IMR-90 (cell line): ENCODE data around the gene SLC24A3. TPM values are rescaled to one million over a fixed set of nuclear protein-coding genes. Genes with fewer than 3 reads are reported as not detected.

Experiments used
- ATAC-seq: fragments of 200-7000 bp; cut with Tn5 transposase; 2 replicates; pipeline ENCODE4 v1.9.1; 2020; ENCODE audit warnings: low read depth, mild to moderate bottlenecking, moderate library complexity
- BruUV-seq: library from RNA; stranded (reverse); fragments of 400-500 nt; replicated peaks from 2 replicates; lab custom pipeline; 2021; lab: Mats Ljungman, UMichigan
- CTCF ChIA-PET: fragments of 300-600 bp; formaldehyde crosslinking; extraction: SDS; loops from one replicate; lab custom pipeline; 2021; ENCODE audit warnings: antibody characterized with exemption; lab: Yijun Ruan, JAX
- POLR2A ChIA-PET: fragments of 300-600 bp; sonication (Branson Sonifier 250); formaldehyde crosslinking; loops from one replicate; lab custom pipeline; 2022; ENCODE audit warnings: antibody characterized with exemption; ENCODE audit not compliant: unreplicated experiment; lab: Charles Lee
- DNase-seq: peaks from one replicate; pipeline ENCODE4 v3.0.0; 2013
- H2AFZ ChIP-seq: replicated peaks from 2 replicates; pipeline ENCODE3; 2013; ENCODE audit warnings: low read length, mild to moderate bottlenecking; ENCODE audit not compliant: poor library complexity
- H2AK5ac ChIP-seq: 2 replicates; pipeline ENCODE4 v1.6.1; 2013; ENCODE audit warnings: low read depth, low read length, inconsistent platforms
- H2AK9ac ChIP-seq: replicated peaks from 2 replicates; pipeline ENCODE3; 2013; ENCODE audit warnings: mild to moderate bottlenecking, low read depth, low read length, moderate library complexity; ENCODE audit not compliant: poor library complexity
- H2BK120ac ChIP-seq: 2 replicates; pipeline ENCODE4 v1.6.1; 2013; ENCODE audit warnings: low read depth, low read length, inconsistent platforms
- H2BK15ac ChIP-seq: 3 replicates; pipeline ENCODE4 v1.6.1; 2013; ENCODE audit warnings: low read depth, low read length, inconsistent platforms
- H2BK20ac ChIP-seq: 2 replicates; pipeline ENCODE4 v1.6.1; 2013; ENCODE audit warnings: low read depth, mild to moderate bottlenecking, inconsistent platforms, low read length, moderate library complexity
- H2BK5ac ChIP-seq: 2 replicates; pipeline ENCODE4 v1.6.1; 2013; ENCODE audit warnings: mild to moderate bottlenecking, low read depth, low read length, inconsistent platforms; ENCODE audit not compliant: poor library complexity, severe bottlenecking
- H3K14ac ChIP-seq: replicated peaks from 2 replicates; pipeline ENCODE4 v1.6.1; 2013; ENCODE audit warnings: low read depth, low read length, inconsistent platforms
- H3K18ac ChIP-seq: 2 replicates; pipeline ENCODE4 v1.6.1; 2013; ENCODE audit warnings: low read depth, low read length, control low read depth
- H3K23ac ChIP-seq: 2 replicates; pipeline ENCODE4 v1.6.1; 2013; ENCODE audit warnings: low read depth, low read length, inconsistent platforms
- H3K27ac ChIP-seq: 2 replicates; pipeline ENCODE4 v1.5.1; 2013; ENCODE audit warnings: mild to moderate bottlenecking, control low read depth, low read length; ENCODE audit not compliant: insufficient read depth
- H3K27me3 ChIP-seq: 2 replicates; pipeline ENCODE4 v1.6.1; 2013; ENCODE audit warnings: low read length; ENCODE audit not compliant: control insufficient read depth, insufficient read depth
- H3K36me3 ChIP-seq: 2 replicates; pipeline ENCODE4 v1.6.1; 2013; ENCODE audit warnings: low read length, mixed read lengths; ENCODE audit not compliant: control insufficient read depth, insufficient read depth
- H3K4ac ChIP-seq: 2 replicates; pipeline ENCODE4 v1.6.1; 2013; ENCODE audit warnings: low read depth, low read length, inconsistent platforms
- H3K4me1 ChIP-seq: 2 replicates; pipeline ENCODE4 v1.6.1; 2013; ENCODE audit warnings: low read length, mixed read lengths; ENCODE audit not compliant: control insufficient read depth, insufficient read depth
- H3K4me2 ChIP-seq: 2 replicates; pipeline ENCODE4 v1.6.1; 2013; ENCODE audit warnings: low read depth, mild to moderate bottlenecking, control low read depth, low read length, moderate library complexity
- H3K4me3 ChIP-seq: 2 replicates; pipeline ENCODE4 v1.5.1; 2013; ENCODE audit warnings: low read depth, mild to moderate bottlenecking, control low read depth, low read length, moderate library complexity; ENCODE audit not compliant: insufficient read depth
- H3K56ac ChIP-seq: 2 replicates; pipeline ENCODE4 v1.6.1; 2013; ENCODE audit warnings: low read length, inconsistent platforms; ENCODE audit not compliant: insufficient read depth; ENCODE audit errors: extremely low read depth
- H3K79me1 ChIP-seq, 2 experiments: 2 replicates each; pipeline ENCODE4 v1.6.1; 2013; ENCODE audit warnings: low read length in 2 of 2, inconsistent platforms in 1 of 2, low read depth in 1 of 2
- H3K9ac ChIP-seq: 2 replicates; pipeline ENCODE4 v1.6.1; 2013; ENCODE audit warnings: low read depth, low read length, control low read depth
- H3K9me1 ChIP-seq: 2 replicates; pipeline ENCODE4 v1.6.1; 2013; ENCODE audit warnings: low read length, inconsistent platforms; ENCODE audit not compliant: insufficient read depth
- H3K9me3 ChIP-seq: 2 replicates; pipeline ENCODE4 v1.6.1; 2013; ENCODE audit warnings: low read length; ENCODE audit not compliant: control insufficient read depth, insufficient read depth
- H4K20me1 ChIP-seq: 2 replicates; pipeline ENCODE4 v1.6.1; 2013; ENCODE audit warnings: low read length, inconsistent platforms; ENCODE audit not compliant: insufficient read depth
- H4K5ac ChIP-seq: 2 replicates; pipeline ENCODE4 v1.6.1; 2013; ENCODE audit warnings: mild to moderate bottlenecking, low read depth, low read length, control low read depth
- H4K8ac ChIP-seq, 2 experiments: 2 replicates each; pipeline ENCODE4 v1.6.1; 2013; ENCODE audit warnings: low read depth in 2 of 2, low read length in 2 of 2, control low read depth in 1 of 2, inconsistent platforms in 1 of 2
- H4K91ac ChIP-seq: 2 replicates; pipeline ENCODE4 v1.6.1; 2013; ENCODE audit warnings: low read depth, low read length, inconsistent platforms; ENCODE audit not compliant: insufficient read depth
- BHLHE40 ChIP-seq: fragments of 150-350 bp; IDR thresholded peaks from 2 replicates; pipeline ENCODE4 v1.6.1; 2016; ENCODE audit warnings: mild to moderate bottlenecking, low read depth, low read length
- CEBPB ChIP-seq: IDR thresholded peaks from 2 replicates; pipeline ENCODE4 v1.6.1; 2012; ENCODE audit warnings: low read depth, low read length, improper control_type of control experiment
- CHD1 ChIP-seq: IDR thresholded peaks from 2 replicates; pipeline ENCODE4 v1.6.1; 2012; ENCODE audit warnings: low read depth, low read length, improper control_type of control experiment
- FOS ChIP-seq: fragments of 150-350 bp; IDR thresholded peaks from 2 replicates; pipeline ENCODE4 v1.6.1; 2016; ENCODE audit warnings: low read depth, low read length
- MAFK ChIP-seq: IDR thresholded peaks from 2 replicates; pipeline ENCODE4 v1.6.1; 2012; ENCODE audit warnings: low read depth, low read length, improper control_type of control experiment
- MAZ ChIP-seq: IDR thresholded peaks from 2 replicates; pipeline ENCODE4 v1.6.1; 2012; ENCODE audit warnings: low read depth, mild to moderate bottlenecking, low read length, improper control_type of control experiment, moderate library complexity, borderline replicate concordance
- MXI1 ChIP-seq: IDR thresholded peaks from 2 replicates; pipeline ENCODE4 v1.6.1; 2012; ENCODE audit warnings: low read depth, mild to moderate bottlenecking, low read length, moderate library complexity, borderline replicate concordance
- POLR2A ChIP-seq: IDR thresholded peaks from 2 replicates; pipeline ENCODE4 v1.6.1; 2012; ENCODE audit warnings: mild to moderate bottlenecking, low read depth, low read length
- RAD21 ChIP-seq: IDR thresholded peaks from 2 replicates; pipeline ENCODE4 v1.6.1; 2012; ENCODE audit warnings: low read length, improper control_type of control experiment
- WGBS, 2 experiments: methylation state at CpG; one replicate each; pipeline versions ENCODE4 v1.1.5 to v1.1.7; 2013; ENCODE audit warnings: missing lambda C conversion rate in 2 of 2; ENCODE audit not compliant: insufficient read length in 1 of 2; ENCODE audit errors: extremely low coverage in 2 of 2; 5-methylcytosine and 5-hydroxymethylcytosine counted together
- dilution Hi-C: fragments of 300-500 bp; cut with HindIII; formaldehyde crosslinking; loops from one replicate; pipeline ENCODE4 v1.14.3; 2018; ENCODE audit warnings: low sequenced_read_pairs; ENCODE audit not compliant: unreplicated experiment
- in situ Hi-C: fragments of 300-500 bp; cut with MboI; formaldehyde crosslinking; loops from 3 replicates; pipeline ENCODE4 v1.14.3; 2019; ENCODE audit warnings: low sequenced_read_pairs, inconsistent platforms, mixed read lengths
- intact Hi-C: fragments of 100-400 bp; cut with micrococcal nuclease; formaldehyde crosslinking; loops from 2 replicates; pipeline ENCODE4 v1.10.0; 2022
- polyA plus RNA-seq, 3 experiments: library from polyadenylated mRNA; depleted of rRNA; stranded (reverse); fragments of >200 nt; gene quantifications; 2 replicates each; pipeline ENCODE4 v1.2.3, GENCODE V29; 2012; ENCODE audit warnings: low replicate concordance in 1 of 3
- total RNA-seq: library from RNA; depleted of rRNA; stranded (reverse); fragments of >200 nt; gene quantifications from 2 replicates; pipeline ENCODE4 v1.2.3, GENCODE V29; 2012
- TF ChIP-seq, protein P1 (sequence below): conservative IDR thresholded peaks from 2 replicates; pipeline ENCODE4 v1.5.1; 2012; ENCODE audit warnings: mild to moderate bottlenecking, low read depth, low read length, improper control_type of control experiment

Gene SLC24A3
- total and polyA plus RNA-seq, 2 of the 4 experiments (the other 2 are of a cell fraction), result not detected

- no peak overlapping the region for H4K5ac ChIP-seq
- H3K4me2 ChIP-seq, result no peak overlapping the region
- no peak overlapping the region for H3K4ac ChIP-seq
- no peak overlapping the region for H3K18ac ChIP-seq
- H3K4me1 ChIP-seq, result no peaks in the 10 kb centered on the region
- no peaks in the 10 kb centered on the region for H3K79me1 ChIP-seq
- no peaks in the 10 kb centered on the region for H3K9me3 ChIP-seq
- TF ChIP-seq MXI1 (no peak), POLR2A (no peak), CHD1 (no peak), BHLHE40 (no peak), FOS (no peak), MAZ (no peak), MAFK (no peak), CEBPB (no peak), RAD21 (no peak)
- TF ChIP-seq, protein P1, sequence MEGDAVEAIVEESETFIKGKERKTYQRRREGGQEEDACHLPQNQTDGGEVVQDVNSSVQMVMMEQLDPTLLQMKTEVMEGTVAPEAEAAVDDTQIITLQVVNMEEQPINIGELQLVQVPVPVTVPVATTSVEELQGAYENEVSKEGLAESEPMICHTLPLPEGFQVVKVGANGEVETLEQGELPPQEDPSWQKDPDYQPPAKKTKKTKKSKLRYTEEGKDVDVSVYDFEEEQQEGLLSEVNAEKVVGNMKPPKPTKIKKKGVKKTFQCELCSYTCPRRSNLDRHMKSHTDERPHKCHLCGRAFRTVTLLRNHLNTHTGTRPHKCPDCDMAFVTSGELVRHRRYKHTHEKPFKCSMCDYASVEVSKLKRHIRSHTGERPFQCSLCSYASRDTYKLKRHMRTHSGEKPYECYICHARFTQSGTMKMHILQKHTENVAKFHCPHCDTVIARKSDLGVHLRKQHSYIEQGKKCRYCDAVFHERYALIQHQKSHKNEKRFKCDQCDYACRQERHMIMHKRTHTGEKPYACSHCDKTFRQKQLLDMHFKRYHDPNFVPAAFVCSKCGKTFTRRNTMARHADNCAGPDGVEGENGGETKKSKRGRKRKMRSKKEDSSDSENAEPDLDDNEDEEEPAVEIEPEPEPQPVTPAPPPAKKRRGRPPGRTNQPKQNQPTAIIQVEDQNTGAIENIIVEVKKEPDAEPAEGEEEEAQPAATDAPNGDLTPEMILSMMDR, result no peak
- no peak overlapping the region for H2BK15ac ChIP-seq
- dilution Hi-C loops, result no loop called here
- H2BK20ac ChIP-seq, result no peak overlapping the region
- no peak overlapping the region for H2BK120ac ChIP-seq
- POLR2A ChIA-PET, result no interaction called here
- no peak overlapping the region for H3K56ac ChIP-seq
- in situ Hi-C loops, result no loop called here
- H3K23ac ChIP-seq, result no peak overlapping the region
- H3K9me1 ChIP-seq, result no peaks in the 10 kb centered on the region
- no peak overlapping the region for H2BK5ac ChIP-seq
- intact Hi-C loops, result no loop called here
- BruUV-seq, result no TSS peak
- no peaks in the 10 kb centered on the region for H3K36me3 ChIP-seq
- DNase-seq (no peak), ATAC-seq (no peak)
- no peak overlapping the region for H3K14ac ChIP-seq
- no peak overlapping the region for H2AK5ac ChIP-seq
- no peak overlapping the region for H3K4me3 ChIP-seq
- no CpG with 5 or more reads among the region's 9 CpGs for WGBS, 2 experiments
- no peak overlapping the region for H4K8ac ChIP-seq
- no peak overlapping the region for H2AK9ac ChIP-seq
- H2AFZ ChIP-seq, result no peak overlapping the region
- no peak overlapping the region for H4K91ac ChIP-seq
- H3K27ac ChIP-seq, result no peak overlapping the region
- no peak overlapping the region for H3K9ac ChIP-seq
- peaks cover 2% of the 10 kb centered on the region; the same call in 1 of the 2 replicates for H3K27me3 ChIP-seq
- H4K20me1 ChIP-seq, result no peaks in the 10 kb centered on the region
- CTCF ChIA-PET, result interaction anchor here (0.6 kb wide), 1 partner anchor 203 kb away, joined by 4 read pairs; no protein-coding TSS in a partner anchor
These were observed 431.6 kb downstream of the SLC24A3 start for GRCh38 chr20:19644085-19644484.
